AG04450 (cell line): ENCODE data around the gene IGHMBP2. TPM values are rescaled to one million over a fixed set of nuclear protein-coding genes. Genes with fewer than 3 reads are reported as not detected.

Source experiments
- CTCF ChIA-PET: fragments of 300-600, 350-600 bp; formaldehyde crosslinking; extraction: SDS; loops from one replicate; lab custom pipeline; 2022; ENCODE audit warnings: antibody characterized with exemption, inconsistent platforms; lab: Charles Lee
- POLR2A ChIA-PET: fragments of 350-600 bp; formaldehyde crosslinking; extraction: SDS; loops from one replicate; lab custom pipeline; 2021; ENCODE audit warnings: antibody characterized with exemption, inconsistent platforms; lab: Yijun Ruan, JAX
- DNase-seq: peaks from one replicate; pipeline ENCODE4 v3.0.0-alpha.2; 2011; ENCODE audit warnings: low read depth, low spot score
- H3K27ac ChIP-seq: one replicate; pipeline ENCODE4 v1.5.1; 2012; ENCODE audit warnings: low read depth, low read length, control low read depth
- H3K27me3 ChIP-seq: one replicate; pipeline ENCODE4 v1.6.0; 2012; ENCODE audit warnings: low read length; ENCODE audit not compliant: control insufficient read depth, insufficient read depth
- H3K4me3 ChIP-seq: 2 replicates; pipeline ENCODE4 v1.5.1; 2011; ENCODE audit warnings: mild to moderate bottlenecking, low read depth, low read length, control low read depth
- H3K9me3 ChIP-seq: 2 replicates; pipeline ENCODE4 v1.5.1; 2012; ENCODE audit warnings: low read length; ENCODE audit not compliant: control insufficient read depth, insufficient read depth
- polyA plus RNA-seq: library from polyadenylated mRNA; depleted of rRNA; stranded (reverse); fragments of >200 nt; gene quantifications from 2 replicates; pipeline ENCODE4 v1.2.3, GENCODE V29; 2011
- TF ChIP-seq, protein P1 (sequence below): IDR thresholded peaks from 2 replicates; pipeline ENCODE4 v1.5.1; 2011; ENCODE audit warnings: low read depth, low read length, control low read depth, inconsistent platforms

IGHMBP2 gene
- polyA plus RNA-seq, 1 experiment: 8.7 TPM

DNA sequence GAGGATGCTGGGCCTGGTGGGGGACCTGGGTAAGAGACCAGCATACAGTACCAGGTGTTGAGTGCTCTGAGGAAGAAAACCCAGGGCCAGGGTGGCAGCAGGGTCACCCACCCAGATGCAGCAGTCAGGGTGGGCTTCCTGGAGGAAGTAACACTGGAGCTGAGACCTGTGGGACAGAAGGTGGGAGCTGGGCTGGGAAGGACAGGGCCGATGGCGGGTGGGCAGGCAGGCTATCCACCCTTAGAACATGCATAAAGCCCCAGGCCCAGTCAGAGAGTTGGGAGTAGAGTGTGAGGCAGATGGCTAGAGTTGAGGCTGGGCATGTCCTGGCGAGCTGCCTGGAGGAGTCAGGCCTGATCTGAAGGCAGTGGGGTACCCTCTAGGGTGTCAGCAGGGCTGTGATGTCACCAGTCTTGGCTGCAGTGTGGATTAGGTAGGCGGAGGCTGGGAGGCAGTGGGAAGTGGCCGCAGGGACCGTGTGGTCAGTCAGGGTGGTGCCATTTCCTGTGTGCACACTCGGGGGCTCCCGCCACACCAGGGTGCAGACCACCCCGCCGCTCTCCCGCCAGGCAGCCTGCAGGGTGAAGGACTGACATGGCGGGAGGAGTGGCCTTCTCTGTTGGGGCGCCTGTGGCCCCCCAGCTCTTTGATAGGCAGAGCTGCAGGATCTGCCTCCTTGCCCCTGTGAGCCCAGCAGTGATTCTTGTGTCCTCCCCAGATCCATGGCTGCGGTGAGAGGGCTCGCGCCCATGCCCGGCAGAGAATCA is 35.3 kb downstream of the IGHMBP2 start:
- TF ChIP-seq, protein P1, sequence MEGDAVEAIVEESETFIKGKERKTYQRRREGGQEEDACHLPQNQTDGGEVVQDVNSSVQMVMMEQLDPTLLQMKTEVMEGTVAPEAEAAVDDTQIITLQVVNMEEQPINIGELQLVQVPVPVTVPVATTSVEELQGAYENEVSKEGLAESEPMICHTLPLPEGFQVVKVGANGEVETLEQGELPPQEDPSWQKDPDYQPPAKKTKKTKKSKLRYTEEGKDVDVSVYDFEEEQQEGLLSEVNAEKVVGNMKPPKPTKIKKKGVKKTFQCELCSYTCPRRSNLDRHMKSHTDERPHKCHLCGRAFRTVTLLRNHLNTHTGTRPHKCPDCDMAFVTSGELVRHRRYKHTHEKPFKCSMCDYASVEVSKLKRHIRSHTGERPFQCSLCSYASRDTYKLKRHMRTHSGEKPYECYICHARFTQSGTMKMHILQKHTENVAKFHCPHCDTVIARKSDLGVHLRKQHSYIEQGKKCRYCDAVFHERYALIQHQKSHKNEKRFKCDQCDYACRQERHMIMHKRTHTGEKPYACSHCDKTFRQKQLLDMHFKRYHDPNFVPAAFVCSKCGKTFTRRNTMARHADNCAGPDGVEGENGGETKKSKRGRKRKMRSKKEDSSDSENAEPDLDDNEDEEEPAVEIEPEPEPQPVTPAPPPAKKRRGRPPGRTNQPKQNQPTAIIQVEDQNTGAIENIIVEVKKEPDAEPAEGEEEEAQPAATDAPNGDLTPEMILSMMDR: no peak
- no peaks in the 10 kb centered on the region for H3K27me3 ChIP-seq
- CTCF ChIA-PET: no interaction called here
- POLR2A ChIA-PET: interaction anchor here (1.3 kb wide), 1 partner anchor 136 kb away, joined by 4 read pairs; no protein-coding TSS in a partner anchor
- no peak overlapping the region for H3K4me3 ChIP-seq
- H3K9me3 ChIP-seq: no peaks in the 10 kb centered on the region; the same call in 1 of the 2 replicates
- H3K27ac ChIP-seq: no peak overlapping the region
- no peak for DNase-seq

GRCh38 chr11:68939583-68940555 is 36.2 kb downstream of the IGHMBP2 start:
- TF ChIP-seq, protein P1: no peak
- no peak overlapping the region for H3K4me3 ChIP-seq
- no peak overlapping the region for H3K27ac ChIP-seq
- no peaks in the 10 kb centered on the region; the same call in 1 of the 2 replicates for H3K9me3 ChIP-seq
- no peaks in the 10 kb centered on the region for H3K27me3 ChIP-seq
- ChIA-PET POLR2A (interaction anchor here (1.3 kb wide), 1 partner anchor 136 kb away, joined by 4 read pairs; no protein-coding TSS in a partner anchor), CTCF (no interaction called here)
- no peak for DNase-seq

DNA sequence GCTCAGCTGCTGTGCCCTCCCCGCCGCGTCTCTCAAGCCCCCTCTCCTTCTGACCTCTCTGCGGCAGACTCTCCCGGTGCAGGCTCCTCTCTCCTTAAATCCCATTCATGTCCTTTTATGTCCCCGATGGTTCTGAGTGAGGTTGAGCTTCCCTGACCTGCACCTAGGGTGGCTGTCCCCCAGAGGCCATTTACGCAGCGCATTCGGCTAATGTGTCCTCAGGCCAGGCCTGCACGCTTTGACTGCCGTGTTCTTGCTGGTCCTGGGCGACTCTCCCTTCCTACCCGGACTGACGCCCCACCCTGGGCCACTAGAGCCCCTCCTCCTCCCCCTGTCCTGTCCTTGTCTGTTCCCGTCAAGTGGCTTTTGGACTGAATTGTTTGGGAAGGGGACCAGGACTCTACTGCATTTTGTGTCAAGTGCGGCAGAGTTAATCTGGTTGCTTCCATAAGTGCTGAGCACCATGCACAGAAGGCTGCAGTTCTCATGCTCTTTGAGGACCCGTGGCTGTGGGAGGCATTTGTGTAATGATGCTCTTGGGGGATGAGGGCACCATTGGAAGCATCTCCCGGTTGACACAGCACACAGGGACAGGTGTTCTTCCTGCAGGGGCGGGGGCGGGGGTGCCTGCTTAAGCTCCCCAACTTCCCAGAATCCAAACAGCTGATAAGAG is 37.1 kb downstream of the IGHMBP2 start:
- Histone ChIP-seq H3K27ac (no peak overlapping the region), H3K27me3 (no peaks in the 10 kb centered on the region), H3K9me3 (no peaks in the 10 kb centered on the region; the same call in 1 of the 2 replicates), H3K4me3 (no peak overlapping the region)
- no peak for DNase-seq
- TF ChIP-seq, protein P1: no peak
- ChIA-PET CTCF (interaction anchor here (1.6 kb wide), 1 partner anchor 10 kb away, joined by 5 read pairs; no protein-coding TSS in a partner anchor), POLR2A (no interaction called here)

GRCh38 chr11:68941324-68942094 is 37.8 kb downstream of the IGHMBP2 start:
- DNase-seq: no peak
- POLR2A ChIA-PET: interaction anchor here (0.6 kb wide), 1 partner anchor 141 kb away, joined by 6 read pairs; no protein-coding TSS in a partner anchor
- TF ChIP-seq, protein P1: no peak
- Histone ChIP-seq H3K27me3 (no peaks in the 10 kb centered on the region), H3K27ac (no peak overlapping the region), H3K4me3 (no peak overlapping the region), H3K9me3 (no peaks in the 10 kb centered on the region; the same call in 1 of the 2 replicates)
- CTCF ChIA-PET: interaction anchor here (1.6 kb wide), 1 partner anchor 9 kb away, joined by 5 read pairs; no protein-coding TSS in a partner anchor
